WTC11 (cell line): ENCODE results near the gene UQCRHL. TPM values are rescaled to one million over a fixed set of nuclear protein-coding genes. Genes with fewer than 3 reads are reported as not detected.

Experiments
- AFF4 ChIP-seq: sonication (generic); formaldehyde crosslinking; IDR thresholded peaks from 2 replicates; pipeline ENCODE4 v1.8.1; 2023; ENCODE audit warnings: mild to moderate bottlenecking, missing genetic modification reagents, borderline replicate concordance
- ATF1 ChIP-seq: sonication (generic); formaldehyde crosslinking; IDR thresholded peaks from 2 replicates; pipeline ENCODE4 v1.8.1; 2023; ENCODE audit warnings: mild to moderate bottlenecking, moderate library complexity, missing genetic modification reagents
- ATF2 ChIP-seq: sonication (generic); formaldehyde crosslinking; IDR thresholded peaks from 2 replicates; pipeline ENCODE4 v1.8.1; 2022; ENCODE audit warnings: low read depth, missing genetic modification reagents, borderline replicate concordance
- CTCF ChIP-seq: fragments of 200-600 bp; IDR thresholded peaks from 2 replicates; pipeline ENCODE4 v1.8.0; 2022; ENCODE audit warnings: antibody characterized with exemption
- FOXP4 ChIP-seq: sonication (generic); formaldehyde crosslinking; IDR thresholded peaks from 2 replicates; pipeline ENCODE4 v1.8.0; 2022; ENCODE audit warnings: mild to moderate bottlenecking, missing genetic modification reagents
- MAX ChIP-seq: sonication (generic); formaldehyde crosslinking; IDR thresholded peaks from 2 replicates; pipeline ENCODE4 v1.8.0; 2022; ENCODE audit warnings: mild to moderate bottlenecking, missing genetic modification reagents
- NFE2L1 ChIP-seq: sonication (generic); formaldehyde crosslinking; IDR thresholded peaks from 2 replicates; pipeline ENCODE4 v1.8.1; 2023; ENCODE audit warnings: missing genetic modification reagents
- SMAD3 ChIP-seq: sonication (generic); formaldehyde crosslinking; IDR thresholded peaks from 2 replicates; pipeline ENCODE4 v1.8.0; 2022; ENCODE audit warnings: missing genetic modification reagents, mild to moderate bottlenecking, borderline replicate concordance
- TCF7 ChIP-seq: sonication (generic); formaldehyde crosslinking; IDR thresholded peaks from 2 replicates; pipeline ENCODE4 v1.8.0; 2022; ENCODE audit warnings: mild to moderate bottlenecking, low read depth, missing genetic modification reagents, moderate library complexity
- USF1 ChIP-seq: sonication (generic); formaldehyde crosslinking; IDR thresholded peaks from 2 replicates; pipeline ENCODE4 v1.8.0; 2022; ENCODE audit warnings: mild to moderate bottlenecking, missing genetic modification reagents
- ZNF138 ChIP-seq: sonication (generic); formaldehyde crosslinking; conservative IDR thresholded peaks from 2 replicates; pipeline ENCODE4 v1.8.1; 2022; ENCODE audit warnings: mild to moderate bottlenecking, moderate library complexity, missing genetic modification reagents
- ZNF281 ChIP-seq: sonication (generic); formaldehyde crosslinking; IDR thresholded peaks from 2 replicates; pipeline ENCODE4 v1.8.0; 2023; ENCODE audit warnings: mild to moderate bottlenecking, missing genetic modification reagents
- total RNA-seq: library from RNA; stranded (reverse); gene quantifications from 3 replicates; pipeline ENCODE4 v1.2.3, GENCODE V29; 2021
- TF ChIP-seq, protein P1 (sequence below): sonication (generic); formaldehyde crosslinking; IDR thresholded peaks from 2 replicates; pipeline ENCODE4 v1.8.1; 2022; ENCODE audit warnings: mild to moderate bottlenecking, missing genetic modification reagents, moderate library complexity, borderline replicate concordance
- TF ChIP-seq, protein P2 (sequence below): sonication (generic); formaldehyde crosslinking; IDR thresholded peaks from 2 replicates; pipeline ENCODE4 v1.8.1; 2023; ENCODE audit warnings: mild to moderate bottlenecking, missing genetic modification reagents, moderate library complexity
- TF ChIP-seq, protein P3 (sequence below): sonication (generic); formaldehyde crosslinking; IDR thresholded peaks from 2 replicates; pipeline ENCODE4 v1.8.1; 2022; ENCODE audit warnings: low read depth, mild to moderate bottlenecking, moderate library complexity, missing genetic modification reagents, borderline replicate concordance
- TF ChIP-seq, protein P4 (sequence below): sonication (generic); formaldehyde crosslinking; IDR thresholded peaks from 2 replicates; pipeline ENCODE4 v1.8.1; 2022; ENCODE audit warnings: mild to moderate bottlenecking, moderate library complexity, missing genetic modification reagents

The UQCRHL gene
- total RNA-seq, 1 experiment from 2014 or later, result 3.8 TPM

DNA sequence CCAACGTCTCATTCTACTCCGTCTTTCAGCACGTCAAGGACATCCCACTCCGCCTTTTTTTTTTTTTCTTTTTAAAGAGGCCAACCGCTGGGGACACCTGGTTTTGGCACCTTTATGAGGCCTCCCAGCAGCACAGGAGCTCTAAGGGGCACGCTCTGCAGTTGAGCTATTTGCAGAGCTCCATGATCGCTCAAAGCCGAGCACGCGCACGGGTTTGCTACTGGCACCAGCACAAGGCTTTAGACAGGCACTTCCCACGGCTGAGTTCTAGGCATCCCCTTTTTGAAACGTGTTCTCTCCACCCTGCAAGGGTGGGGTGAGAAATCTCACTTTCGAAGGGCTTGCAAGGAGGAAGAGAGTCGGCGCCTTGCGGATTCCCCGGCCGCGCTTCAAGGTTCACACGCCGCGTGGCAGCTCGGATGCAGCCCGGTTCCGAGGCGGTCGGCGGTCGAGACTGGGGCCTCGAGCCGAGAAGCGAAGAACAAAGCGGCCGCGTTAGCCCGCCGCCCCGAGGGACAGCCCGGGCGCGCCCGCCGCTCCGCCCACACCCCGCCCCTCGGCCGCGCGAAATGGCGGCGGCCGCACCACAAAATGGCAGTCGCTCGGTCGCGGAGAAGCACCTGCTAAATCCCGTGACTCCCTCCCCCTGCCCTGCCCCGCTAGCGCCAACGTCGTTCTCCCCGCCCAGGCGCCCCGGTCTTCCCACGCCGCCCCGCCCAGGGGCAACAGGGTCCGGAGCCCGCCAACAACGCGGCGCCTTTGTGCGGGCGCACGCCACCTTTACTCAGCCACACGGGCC is 27.2 kb upstream of the UQCRHL start (continued):
- TF ChIP-seq AFF4 (CRISPR knock-in tag) (peak; percentile 85; the same call in 1 of the 2 replicates), ZNF281 (CRISPR knock-in tag) (no peak), SMAD3 (CRISPR knock-in tag) (peak; percentile 56; the same call in 1 of the 2 replicates), ATF1 (CRISPR knock-in tag) (0 out of 2 replicates have a peak, but pooled peaks have one; percentile 48), USF1 (CRISPR knock-in tag) (no peak), FOXP4 (peak; percentile 11; the same call in 1 of the 2 replicates), NFE2L1 (CRISPR knock-in tag) (no peak; the same call in 1 of the 2 replicates), TCF7 (no peak), MAX (CRISPR knock-in tag) (peak; percentile 92), ZNF138 (CRISPR knock-in tag) (no peak), ATF2 (CRISPR knock-in tag) (no peak), CTCF (no peak)
- TF ChIP-seq, protein P1, sequence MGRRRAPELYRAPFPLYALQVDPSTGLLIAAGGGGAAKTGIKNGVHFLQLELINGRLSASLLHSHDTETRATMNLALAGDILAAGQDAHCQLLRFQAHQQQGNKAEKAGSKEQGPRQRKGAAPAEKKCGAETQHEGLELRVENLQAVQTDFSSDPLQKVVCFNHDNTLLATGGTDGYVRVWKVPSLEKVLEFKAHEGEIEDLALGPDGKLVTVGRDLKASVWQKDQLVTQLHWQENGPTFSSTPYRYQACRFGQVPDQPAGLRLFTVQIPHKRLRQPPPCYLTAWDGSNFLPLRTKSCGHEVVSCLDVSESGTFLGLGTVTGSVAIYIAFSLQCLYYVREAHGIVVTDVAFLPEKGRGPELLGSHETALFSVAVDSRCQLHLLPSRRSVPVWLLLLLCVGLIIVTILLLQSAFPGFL (CRISPR knock-in tag), result 0 out of 2 replicates have a peak, but pooled peaks have one; percentile 34
- TF ChIP-seq, protein P2, sequence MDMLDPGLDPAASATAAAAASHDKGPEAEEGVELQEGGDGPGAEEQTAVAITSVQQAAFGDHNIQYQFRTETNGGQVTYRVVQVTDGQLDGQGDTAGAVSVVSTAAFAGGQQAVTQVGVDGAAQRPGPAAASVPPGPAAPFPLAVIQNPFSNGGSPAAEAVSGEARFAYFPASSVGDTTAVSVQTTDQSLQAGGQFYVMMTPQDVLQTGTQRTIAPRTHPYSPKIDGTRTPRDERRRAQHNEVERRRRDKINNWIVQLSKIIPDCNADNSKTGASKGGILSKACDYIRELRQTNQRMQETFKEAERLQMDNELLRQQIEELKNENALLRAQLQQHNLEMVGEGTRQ, result no peak
- TF ChIP-seq, protein P3, sequence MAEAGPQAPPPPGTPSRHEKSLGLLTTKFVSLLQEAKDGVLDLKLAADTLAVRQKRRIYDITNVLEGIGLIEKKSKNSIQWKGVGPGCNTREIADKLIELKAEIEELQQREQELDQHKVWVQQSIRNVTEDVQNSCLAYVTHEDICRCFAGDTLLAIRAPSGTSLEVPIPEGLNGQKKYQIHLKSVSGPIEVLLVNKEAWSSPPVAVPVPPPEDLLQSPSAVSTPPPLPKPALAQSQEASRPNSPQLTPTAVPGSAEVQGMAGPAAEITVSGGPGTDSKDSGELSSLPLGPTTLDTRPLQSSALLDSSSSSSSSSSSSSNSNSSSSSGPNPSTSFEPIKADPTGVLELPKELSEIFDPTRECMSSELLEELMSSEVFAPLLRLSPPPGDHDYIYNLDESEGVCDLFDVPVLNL (CRISPR knock-in tag), result peak; percentile 71
- TF ChIP-seq, protein P4, sequence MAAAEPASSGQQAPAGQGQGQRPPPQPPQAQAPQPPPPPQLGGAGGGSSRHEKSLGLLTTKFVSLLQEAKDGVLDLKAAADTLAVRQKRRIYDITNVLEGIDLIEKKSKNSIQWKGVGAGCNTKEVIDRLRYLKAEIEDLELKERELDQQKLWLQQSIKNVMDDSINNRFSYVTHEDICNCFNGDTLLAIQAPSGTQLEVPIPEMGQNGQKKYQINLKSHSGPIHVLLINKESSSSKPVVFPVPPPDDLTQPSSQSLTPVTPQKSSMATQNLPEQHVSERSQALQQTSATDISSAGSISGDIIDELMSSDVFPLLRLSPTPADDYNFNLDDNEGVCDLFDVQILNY (CRISPR knock-in tag), result peak; percentile 87
